ENCODE data around the gene MAP2K5.

Gene MAP2K5

GRCh38 chr15:67723294-67724024 lies 181.0 kb downstream of the MAP2K5 start:
- no peak overlapping the region for H3K27ac ChIP-seq
- CTCF ChIA-PET, result no interaction called here
- no peak for TF ChIP-seq CTCF (conservative IDR thresholded peaks at IDR 0.05; ENCODE audit: low read depth)
- POLR2A ChIA-PET (ENCODE audit: low non-redundant PET), result no interaction called here
- no peak for DNase-seq (ENCODE audit: low spot score)

- ChIA-PET CTCF (interaction anchor here (0.5 to 0.6 kb wide), 2 partner anchors 65 to 340 kb away, joined by 3 to 5 read pairs; no protein-coding TSS in a partner anchor), POLR2A (ENCODE audit: low non-redundant PET) (no interaction called here)
- TF ChIP-seq CTCF (conservative IDR thresholded peaks at IDR 0.05; ENCODE audit: low read depth), result no peak
- no peak for DNase-seq (ENCODE audit: low spot score)
- H3K27ac ChIP-seq, result no peak overlapping the region
Measured at GRCh38 chr15:67724691-67725375, 182.3 kb downstream of the MAP2K5 start.

GRCh38 chr15:67730135-67730534 lies 187.6 kb downstream of the MAP2K5 start:
- ChIA-PET CTCF (no interaction called here), POLR2A (ENCODE audit: low non-redundant PET) (no interaction called here)
- no peak for DNase-seq (ENCODE audit: low spot score)
- H3K27ac ChIP-seq, result no peak overlapping the region
- TF ChIP-seq CTCF (conservative IDR thresholded peaks at IDR 0.05; ENCODE audit: low read depth), result no peak

- DNase-seq (ENCODE audit: low spot score), result peak; percentile 6
- ChIA-PET CTCF (no interaction called here), POLR2A (ENCODE audit: low non-redundant PET) (no interaction called here)
- TF ChIP-seq CTCF (conservative IDR thresholded peaks at IDR 0.05; ENCODE audit: low read depth), result no peak
- no peak overlapping the region for H3K27ac ChIP-seq
Measured at GRCh38 chr15:67731112-67731721, 188.7 kb downstream of the MAP2K5 start.

- ChIA-PET POLR2A (ENCODE audit: low non-redundant PET) (no interaction called here), CTCF (interaction anchor here (0.6 kb wide), 2 partner anchors 97 to 1179 kb away, joined by 3 to 6 read pairs; no protein-coding TSS in a partner anchor)
- no peak for TF ChIP-seq CTCF (conservative IDR thresholded peaks at IDR 0.05; ENCODE audit: low read depth)
- H3K27ac ChIP-seq, result no peak overlapping the region
- no peak for DNase-seq (ENCODE audit: low spot score)
Measured at GRCh38 chr15:67732164-67732563, 189.7 kb downstream of the MAP2K5 start.

GRCh38 chr15:67732671-67733374 lies 190.3 kb downstream of the MAP2K5 start:
- POLR2A ChIA-PET (ENCODE audit: low non-redundant PET), result no interaction called here
- no peak for DNase-seq (ENCODE audit: low spot score)
- H3K27ac ChIP-seq, result no peak overlapping the region
- CTCF ChIA-PET, result interaction anchor here (0.6 kb wide), 3 partner anchors 11 to 1178 kb away, joined by 3 to 6 read pairs (median 3); no protein-coding TSS in a partner anchor
- TF ChIP-seq CTCF (conservative IDR thresholded peaks at IDR 0.05; ENCODE audit: low read depth), result no peak

Measured in RWPE1 (cell line).